ENCODE measurements around the gene PDSS1.
A peak's percentile ranks its signal among the peaks of the same experiment; 100 is the strongest.

PDSS1 gene

GRCh38 chr10:26725837-26726727 lies 28.6 kb downstream of the PDSS1 start:
- peak; percentile 41 for DNase-seq
- H3K4me2 ChIP-seq (ENCODE audit: low read depth, low read length), result no peak overlapping the region
- no peak for TF ChIP-seq EZH2phosphoT487 (IDR thresholded peaks at IDR 0.05; ENCODE audit: low read length)
- TF ChIP-seq CTCF (IDR thresholded peaks at IDR 0.05; ENCODE audit: low read length), result peak; percentile 85

GRCh38 chr10:26727005-26727404 lies 29.5 kb downstream of the PDSS1 start:
- DNase-seq, result no peak
- Histone ChIP-seq H3K4me1 (ENCODE audit: low read length) (no peaks in the 10 kb centered on the region), H3K79me2 (ENCODE audit: low read length) (peaks cover 5% of the 10 kb centered on the region; the same call in 1 of the 2 replicates), H3K9me3 (replicated peaks; ENCODE audit: insufficient read depth, low read length) (no peaks in the 10 kb centered on the region), H3F3A (ENCODE audit: insufficient read depth, low read length) (peaks cover 4% of the 10 kb centered on the region; the same call in 1 of the 2 replicates), H3K27me3 (replicated peaks; ENCODE audit: insufficient read depth, low read length) (no peaks in the 10 kb centered on the region), H4K20me1 (ENCODE audit: insufficient read depth, low read length) (no peaks in the 10 kb centered on the region), H3K9me2 (replicated peaks; ENCODE audit: insufficient read depth, low read length) (no peaks in the 10 kb centered on the region), H2AFZ (ENCODE audit: low read length) (no peak overlapping the region), H3K27ac (ENCODE audit: low read length) (no peak overlapping the region), H3K36me3 (replicated peaks; ENCODE audit: insufficient read depth, low read length) (peaks cover 3% of the 10 kb centered on the region; the same call in 1 of the 2 replicates), H3K9ac (ENCODE audit: low read length) (no peak overlapping the region), H3K4me3 (ENCODE audit: low read length) (no peak overlapping the region), H3K4me2 (ENCODE audit: low read depth, low read length) (no peak overlapping the region)
- TF ChIP-seq CTCF (IDR thresholded peaks at IDR 0.05; ENCODE audit: low read length) (no peak), EZH2 (optimal IDR thresholded peaks at IDR 0.05; ENCODE audit: low read depth, low read length) (no peak), EZH2phosphoT487 (IDR thresholded peaks at IDR 0.05; ENCODE audit: low read length) (no peak)

More at GRCh38 chr10:26725837-26726727, 28.6 kb downstream of the PDSS1 start:
- Histone ChIP-seq H3K79me2 (ENCODE audit: low read length) (peaks cover 5% of the 10 kb centered on the region; the same call in 1 of the 2 replicates), H3K36me3 (replicated peaks; ENCODE audit: insufficient read depth, low read length) (peaks cover 3% of the 10 kb centered on the region; the same call in 1 of the 2 replicates), H3F3A (ENCODE audit: insufficient read depth, low read length) (peaks cover 4% of the 10 kb centered on the region; the same call in 1 of the 2 replicates), H3K4me1 (ENCODE audit: low read length) (no peaks in the 10 kb centered on the region), H3K9me2 (replicated peaks; ENCODE audit: insufficient read depth, low read length) (no peaks in the 10 kb centered on the region), H3K4me3 (ENCODE audit: low read length) (no peak overlapping the region), H3K9ac (ENCODE audit: low read length) (no peak overlapping the region), H4K20me1 (ENCODE audit: insufficient read depth, low read length) (no peaks in the 10 kb centered on the region), H2AFZ (ENCODE audit: low read length) (no peak overlapping the region), H3K9me3 (replicated peaks; ENCODE audit: insufficient read depth, low read length) (no peaks in the 10 kb centered on the region), H3K27me3 (replicated peaks; ENCODE audit: insufficient read depth, low read length) (no peaks in the 10 kb centered on the region), H3K27ac (ENCODE audit: low read length) (no peak overlapping the region)

DNA sequence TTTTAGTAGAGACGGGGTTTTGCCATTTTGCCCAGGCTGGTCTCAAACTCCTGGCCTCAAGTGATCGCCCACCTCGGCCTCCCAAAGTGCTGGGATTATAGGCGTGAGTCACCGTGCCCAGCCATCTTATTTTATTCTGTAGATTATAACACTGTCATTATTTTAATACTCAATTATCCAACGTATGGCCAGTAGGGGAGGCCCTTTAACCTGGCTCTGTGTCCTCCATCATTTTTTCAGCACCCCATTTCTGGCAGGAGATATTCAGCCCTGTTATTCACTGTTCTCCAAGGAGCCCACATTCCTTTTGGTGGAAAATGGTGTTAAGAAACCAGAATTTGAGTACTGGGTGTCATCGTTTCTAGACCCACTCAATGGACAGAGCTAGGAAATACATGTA lies 31.5 kb downstream of the PDSS1 start:
- Histone ChIP-seq H3K9me3 (replicated peaks; ENCODE audit: insufficient read depth, low read length) (no peaks in the 10 kb centered on the region), H3K79me2 (ENCODE audit: low read length) (peaks cover 5% of the 10 kb centered on the region; the same call in 1 of the 2 replicates), H2AFZ (ENCODE audit: low read length) (no peak overlapping the region), H3K9ac (ENCODE audit: low read length) (no peak overlapping the region), H3K4me2 (ENCODE audit: low read depth, low read length) (no peak overlapping the region), H4K20me1 (ENCODE audit: insufficient read depth, low read length) (no peaks in the 10 kb centered on the region), H3K27ac (ENCODE audit: low read length) (no peak overlapping the region), H3K36me3 (replicated peaks; ENCODE audit: insufficient read depth, low read length) (peaks cover 6% of the 10 kb centered on the region; the same call in 1 of the 2 replicates), H3K9me2 (replicated peaks; ENCODE audit: insufficient read depth, low read length) (no peaks in the 10 kb centered on the region), H3F3A (ENCODE audit: insufficient read depth, low read length) (peaks cover 4% of the 10 kb centered on the region; the same call in 1 of the 2 replicates), H3K27me3 (replicated peaks; ENCODE audit: insufficient read depth, low read length) (no peaks in the 10 kb centered on the region), H3K4me1 (ENCODE audit: low read length) (no peaks in the 10 kb centered on the region), H3K4me3 (ENCODE audit: low read length) (no peak overlapping the region)
- DNase-seq, result no peak
- TF ChIP-seq EZH2phosphoT487 (IDR thresholded peaks at IDR 0.05; ENCODE audit: low read length) (no peak), EZH2 (optimal IDR thresholded peaks at IDR 0.05; ENCODE audit: low read depth, low read length) (no peak), CTCF (IDR thresholded peaks at IDR 0.05; ENCODE audit: low read length) (peak; percentile 13; the same call in 1 of the 2 replicates)

Data from MM.1S (cell line).